HG03280 (cell line): ENCODE measurements around the gene CREG2.

ENCODE experiments used
- ATAC-seq: cut with Tn5 transposase; IDR thresholded peaks from one replicate; pipeline ENCODE4 v1.9.1; 2021; ENCODE audit warnings: mild to moderate bottlenecking, moderate library complexity; ENCODE audit not compliant: unreplicated experiment

Gene CREG2

GRCh38 chr2:101409699-101410098 lies 22.4 kb upstream of the CREG2 start:
- ATAC-seq = no peak

- no peak for ATAC-seq
Measured at GRCh38 chr2:101408925-101409324, 21.6 kb upstream of the CREG2 start.

- no peak for ATAC-seq
Measured at GRCh38 chr2:101405351-101405899, 18.1 kb upstream of the CREG2 start.

GRCh38 chr2:101403745-101404144 lies 16.4 kb upstream of the CREG2 start:
- no peak for ATAC-seq

- no peak for ATAC-seq
Measured at GRCh38 chr2:101402630-101403029, 15.3 kb upstream of the CREG2 start.

GRCh38 chr2:101401906-101402305 lies 14.6 kb upstream of the CREG2 start:
- ATAC-seq = no peak

GRCh38 chr2:101401326-101401665 lies 14.0 kb upstream of the CREG2 start:
- ATAC-seq = no peak

- ATAC-seq = no peak
Measured at GRCh38 chr2:101400506-101401325, 13.4 kb upstream of the CREG2 start.

GRCh38 chr2:101400048-101400447 lies 12.7 kb upstream of the CREG2 start:
- ATAC-seq = no peak

GRCh38 chr2:101399021-101399799 lies 11.9 kb upstream of the CREG2 start:
- no peak for ATAC-seq

GRCh38 chr2:101398116-101398821 lies 11.0 kb upstream of the CREG2 start:
- ATAC-seq = no peak

GRCh38 chr2:101396316-101396717 lies 9.0 kb upstream of the CREG2 start:
- ATAC-seq = no peak

- no peak for ATAC-seq
Measured at GRCh38 chr2:101395545-101396315, 8.4 kb upstream of the CREG2 start.

- ATAC-seq = no peak
Measured at GRCh38 chr2:101388232-101388631, 929 bp upstream of the CREG2 start.

GRCh38 chr2:101386599-101387150 lies 628 bp downstream of the CREG2 start:
- no peak for ATAC-seq

GRCh38 chr2:101383016-101383541 lies 4.2 kb downstream of the CREG2 start:
- ATAC-seq = no peak

- ATAC-seq = no peak
Measured at GRCh38 chr2:101382442-101382841, 4.9 kb downstream of the CREG2 start.

GRCh38 chr2:101380376-101380775 lies 6.9 kb downstream of the CREG2 start:
- no peak for ATAC-seq

- no peak for ATAC-seq
Measured at GRCh38 chr2:101379091-101379490, 8.2 kb downstream of the CREG2 start.

GRCh38 chr2:101375653-101376052 lies 11.7 kb downstream of the CREG2 start:
- ATAC-seq = no peak
